ENCODE measurements around the gene SH2D5.

- TF ChIP-seq, protein P1, sequence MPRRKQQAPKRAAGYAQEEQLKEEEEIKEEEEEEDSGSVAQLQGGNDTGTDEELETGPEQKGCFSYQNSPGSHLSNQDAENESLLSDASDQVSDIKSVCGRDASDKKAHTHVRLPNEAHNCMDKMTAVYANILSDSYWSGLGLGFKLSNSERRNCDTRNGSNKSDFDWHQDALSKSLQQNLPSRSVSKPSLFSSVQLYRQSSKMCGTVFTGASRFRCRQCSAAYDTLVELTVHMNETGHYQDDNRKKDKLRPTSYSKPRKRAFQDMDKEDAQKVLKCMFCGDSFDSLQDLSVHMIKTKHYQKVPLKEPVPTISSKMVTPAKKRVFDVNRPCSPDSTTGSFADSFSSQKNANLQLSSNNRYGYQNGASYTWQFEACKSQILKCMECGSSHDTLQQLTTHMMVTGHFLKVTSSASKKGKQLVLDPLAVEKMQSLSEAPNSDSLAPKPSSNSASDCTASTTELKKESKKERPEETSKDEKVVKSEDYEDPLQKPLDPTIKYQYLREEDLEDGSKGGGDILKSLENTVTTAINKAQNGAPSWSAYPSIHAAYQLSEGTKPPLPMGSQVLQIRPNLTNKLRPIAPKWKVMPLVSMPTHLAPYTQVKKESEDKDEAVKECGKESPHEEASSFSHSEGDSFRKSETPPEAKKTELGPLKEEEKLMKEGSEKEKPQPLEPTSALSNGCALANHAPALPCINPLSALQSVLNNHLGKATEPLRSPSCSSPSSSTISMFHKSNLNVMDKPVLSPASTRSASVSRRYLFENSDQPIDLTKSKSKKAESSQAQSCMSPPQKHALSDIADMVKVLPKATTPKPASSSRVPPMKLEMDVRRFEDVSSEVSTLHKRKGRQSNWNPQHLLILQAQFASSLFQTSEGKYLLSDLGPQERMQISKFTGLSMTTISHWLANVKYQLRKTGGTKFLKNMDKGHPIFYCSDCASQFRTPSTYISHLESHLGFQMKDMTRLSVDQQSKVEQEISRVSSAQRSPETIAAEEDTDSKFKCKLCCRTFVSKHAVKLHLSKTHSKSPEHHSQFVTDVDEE (CRISPR knock-in tag; IDR thresholded peaks at IDR 0.05), result no peak
- TF ChIP-seq ZNF565 (CRISPR knock-in tag; conservative IDR thresholded peaks at IDR 0.05; ENCODE audit: low read depth) (no peak), CREB5 (CRISPR knock-in tag; IDR thresholded peaks at IDR 0.05; ENCODE audit: low read depth) (no peak), ZFP3 (CRISPR knock-in tag; IDR thresholded peaks at IDR 0.05) (no peak), RARB (CRISPR knock-in tag; IDR thresholded peaks at IDR 0.05) (no peak), TCF4 (CRISPR knock-in tag; IDR thresholded peaks at IDR 0.05; ENCODE audit: borderline replicate concordance) (no peak), ARNTL (CRISPR knock-in tag; IDR thresholded peaks at IDR 0.05; ENCODE audit: borderline replicate concordance, low read depth) (no peak), ZNF8 (CRISPR knock-in tag; IDR thresholded peaks at IDR 0.05) (no peak), CSRNP3 (CRISPR knock-in tag; IDR thresholded peaks at IDR 0.05) (no peak)
These were observed 11.8 kb downstream of the SH2D5 start for GRCh38 chr1:20720631-20721091.
